Measurements from ENCODE around the gene SYNDIG1L.

The SYNDIG1L gene

DNA sequence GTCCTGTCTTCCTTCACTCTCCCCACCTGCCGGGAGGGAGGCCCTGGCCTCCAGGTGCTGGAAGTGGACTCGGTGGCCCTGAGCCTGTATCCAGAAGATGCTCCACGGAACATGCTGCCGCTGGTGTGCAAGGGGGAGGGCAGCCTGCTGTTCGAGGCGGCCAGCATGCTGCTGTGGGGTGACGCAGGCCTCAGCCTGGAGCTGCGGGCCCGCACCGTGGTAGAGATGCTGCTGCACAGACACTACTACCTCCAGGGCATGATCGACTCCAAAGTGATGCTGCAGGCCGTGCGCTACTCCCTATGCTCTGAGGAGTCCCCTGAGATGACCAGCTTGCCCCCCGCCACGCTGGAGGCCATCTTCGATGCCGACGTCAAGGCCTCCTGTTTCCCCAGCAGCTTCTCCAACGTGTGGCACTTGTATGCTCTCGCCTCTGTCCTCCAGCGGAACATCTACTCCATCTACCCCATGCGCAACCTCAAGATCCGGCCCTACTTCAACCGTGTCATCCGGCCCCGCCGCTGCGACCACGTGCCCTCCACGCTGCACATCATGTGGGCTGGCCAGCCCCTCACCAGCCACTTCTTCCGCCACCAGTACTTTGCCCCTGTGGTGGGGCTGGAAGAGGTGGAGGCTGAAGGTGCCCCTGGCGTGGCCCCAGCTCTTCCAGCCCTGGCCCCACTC lies 69.0 kb downstream of the SYNDIG1L start:
- no peak for DNase-seq

Data from stimulated activated CD4-positive, alpha-beta T cell treated with anti-CD3 and anti-CD28 coated beads, Interleukin-1b, Interleukin-23, amount 100 ng/mL, for 48 hours (primary cell).